ENCODE measurements around the gene WBP1.

The WBP1 gene

DNA sequence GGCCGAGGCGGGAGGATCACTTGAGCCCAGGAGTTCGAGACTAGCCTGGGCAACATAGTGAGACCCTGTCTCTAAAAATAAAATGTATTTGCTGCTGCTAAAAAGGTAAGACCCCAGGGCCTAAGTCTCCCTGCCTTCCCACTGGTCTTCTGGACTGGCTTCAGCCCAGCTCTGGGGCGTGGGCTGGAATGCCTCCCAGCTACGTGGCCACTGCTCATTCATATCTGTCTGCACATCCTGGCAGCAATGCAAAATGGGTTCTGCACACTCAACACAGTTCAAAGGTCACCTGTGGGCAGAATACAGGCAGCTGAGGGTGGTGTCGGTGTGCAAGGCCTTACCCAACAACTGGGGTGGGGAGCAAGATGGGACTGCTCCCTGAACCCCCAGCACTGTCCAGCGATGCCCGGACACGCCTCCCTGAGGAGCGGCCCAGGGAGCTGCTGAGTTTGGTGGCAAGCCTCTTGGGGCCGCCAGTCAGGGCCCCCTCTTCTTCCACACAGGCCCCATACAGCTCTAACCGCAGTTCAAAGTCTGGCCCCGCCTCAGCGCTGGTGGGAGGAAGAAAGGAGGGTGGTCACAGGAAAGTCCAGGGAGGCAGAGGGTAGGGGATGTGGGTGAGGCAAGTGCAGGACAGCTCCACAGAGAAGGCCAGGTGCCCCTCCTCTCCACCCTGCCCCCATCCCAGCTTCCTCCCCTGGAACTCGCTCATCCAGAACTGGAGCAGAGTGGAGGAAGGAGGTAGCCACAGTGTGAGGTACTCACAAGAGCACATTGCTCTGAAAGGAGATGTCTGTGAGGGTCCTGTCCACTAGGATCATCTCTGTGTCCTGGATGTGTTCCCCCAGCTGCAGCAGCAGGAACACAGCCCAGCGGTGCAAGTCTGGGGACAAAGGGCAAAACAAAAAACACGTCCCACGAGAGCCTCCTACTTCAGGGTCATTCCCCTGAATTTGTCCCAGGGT, 28.5 kb upstream of the WBP1 start:
- no peaks in the 10 kb centered on the region for H3K79me2 ChIP-seq (ENCODE audit: insufficient read depth, low read length)
- no peaks in the 10 kb centered on the region for H3K9me3 ChIP-seq (ENCODE audit: insufficient read depth, low read length, severe bottlenecking)
- H4K20me1 ChIP-seq (ENCODE audit: insufficient read depth, low read length), result no peaks in the 10 kb centered on the region
- H3K4me3 ChIP-seq (ENCODE audit: low read depth in 1 of 2, low read length in 2 of 2), result no peak overlapping the region
- H3K4me1 ChIP-seq (ENCODE audit: insufficient read depth, low read length), result no peaks in the 10 kb centered on the region
- no peak overlapping the region for H3K27ac ChIP-seq (ENCODE audit: low read length)
- no peak overlapping the region for H3K4me2 ChIP-seq (ENCODE audit: insufficient read depth, low read length)
- H3K27me3 ChIP-seq (ENCODE audit: insufficient read depth, low read length, poor library complexity), result no peaks in the 10 kb centered on the region
- H3K36me3 ChIP-seq (ENCODE audit: insufficient read depth, low read length), result peaks cover 47% of the 10 kb centered on the region
- ATAC-seq (ENCODE audit: insufficient read depth, low read depth) (no peak), DNase-seq (no peak)
- no peak overlapping the region for H3K9ac ChIP-seq (ENCODE audit: low read depth, low read length)
- no peak for TF ChIP-seq EZH2 (IDR thresholded peaks at IDR 0.05; ENCODE audit: borderline replicate concordance, low read depth, low read length, severe bottlenecking)
- TF ChIP-seq, protein P1, sequence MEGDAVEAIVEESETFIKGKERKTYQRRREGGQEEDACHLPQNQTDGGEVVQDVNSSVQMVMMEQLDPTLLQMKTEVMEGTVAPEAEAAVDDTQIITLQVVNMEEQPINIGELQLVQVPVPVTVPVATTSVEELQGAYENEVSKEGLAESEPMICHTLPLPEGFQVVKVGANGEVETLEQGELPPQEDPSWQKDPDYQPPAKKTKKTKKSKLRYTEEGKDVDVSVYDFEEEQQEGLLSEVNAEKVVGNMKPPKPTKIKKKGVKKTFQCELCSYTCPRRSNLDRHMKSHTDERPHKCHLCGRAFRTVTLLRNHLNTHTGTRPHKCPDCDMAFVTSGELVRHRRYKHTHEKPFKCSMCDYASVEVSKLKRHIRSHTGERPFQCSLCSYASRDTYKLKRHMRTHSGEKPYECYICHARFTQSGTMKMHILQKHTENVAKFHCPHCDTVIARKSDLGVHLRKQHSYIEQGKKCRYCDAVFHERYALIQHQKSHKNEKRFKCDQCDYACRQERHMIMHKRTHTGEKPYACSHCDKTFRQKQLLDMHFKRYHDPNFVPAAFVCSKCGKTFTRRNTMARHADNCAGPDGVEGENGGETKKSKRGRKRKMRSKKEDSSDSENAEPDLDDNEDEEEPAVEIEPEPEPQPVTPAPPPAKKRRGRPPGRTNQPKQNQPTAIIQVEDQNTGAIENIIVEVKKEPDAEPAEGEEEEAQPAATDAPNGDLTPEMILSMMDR (IDR thresholded peaks at IDR 0.05; ENCODE audit: borderline replicate concordance, extremely low read depth, low read length, poor library complexity, severe bottlenecking), result no peak
- H2AFZ ChIP-seq (ENCODE audit: low read depth, low read length), result no peak overlapping the region

DNA sequence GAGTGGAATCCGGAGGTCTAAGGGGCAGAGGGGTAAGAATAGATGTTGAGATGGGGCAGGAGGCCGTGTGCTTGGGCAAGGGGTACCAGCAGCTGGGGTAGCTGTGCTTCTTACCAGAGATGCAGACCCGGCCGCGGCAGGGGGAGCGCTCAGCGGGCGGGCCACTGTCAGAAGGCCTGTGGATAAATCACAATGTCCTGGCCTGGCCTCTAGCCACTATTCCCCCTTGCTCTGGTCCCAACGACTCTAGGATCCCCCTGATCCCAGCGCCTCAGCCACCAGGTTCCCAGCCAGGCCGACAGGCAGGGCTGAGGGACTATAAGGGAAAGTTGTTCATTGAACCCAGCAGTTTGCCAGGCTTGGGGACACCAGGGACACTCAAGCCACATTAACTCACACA, 27.7 kb upstream of the WBP1 start:
- Histone ChIP-seq H4K20me1 (ENCODE audit: insufficient read depth, low read length) (no peaks in the 10 kb centered on the region), H3K27ac (ENCODE audit: low read length) (no peak overlapping the region), H2AFZ (ENCODE audit: low read depth, low read length) (no peak overlapping the region), H3K4me3 (ENCODE audit: low read depth in 1 of 2, low read length in 2 of 2) (no peak overlapping the region), H3K27me3 (ENCODE audit: insufficient read depth, low read length, poor library complexity) (no peaks in the 10 kb centered on the region), H3K79me2 (ENCODE audit: insufficient read depth, low read length) (no peaks in the 10 kb centered on the region), H3K9ac (ENCODE audit: low read depth, low read length) (no peak overlapping the region), H3K36me3 (ENCODE audit: insufficient read depth, low read length) (peaks cover 39% of the 10 kb centered on the region), H3K9me3 (ENCODE audit: insufficient read depth, low read length, severe bottlenecking) (no peaks in the 10 kb centered on the region), H3K4me2 (ENCODE audit: insufficient read depth, low read length) (no peak overlapping the region), H3K4me1 (ENCODE audit: insufficient read depth, low read length) (no peaks in the 10 kb centered on the region)
- DNase-seq (no peak), ATAC-seq (ENCODE audit: insufficient read depth, low read depth) (no peak)
- TF ChIP-seq EZH2 (IDR thresholded peaks at IDR 0.05; ENCODE audit: borderline replicate concordance, low read depth, low read length, severe bottlenecking), result no peak
- TF ChIP-seq, protein P1 (IDR thresholded peaks at IDR 0.05; ENCODE audit: borderline replicate concordance, extremely low read depth, low read length, poor library complexity, severe bottlenecking), result no peak

DNA sequence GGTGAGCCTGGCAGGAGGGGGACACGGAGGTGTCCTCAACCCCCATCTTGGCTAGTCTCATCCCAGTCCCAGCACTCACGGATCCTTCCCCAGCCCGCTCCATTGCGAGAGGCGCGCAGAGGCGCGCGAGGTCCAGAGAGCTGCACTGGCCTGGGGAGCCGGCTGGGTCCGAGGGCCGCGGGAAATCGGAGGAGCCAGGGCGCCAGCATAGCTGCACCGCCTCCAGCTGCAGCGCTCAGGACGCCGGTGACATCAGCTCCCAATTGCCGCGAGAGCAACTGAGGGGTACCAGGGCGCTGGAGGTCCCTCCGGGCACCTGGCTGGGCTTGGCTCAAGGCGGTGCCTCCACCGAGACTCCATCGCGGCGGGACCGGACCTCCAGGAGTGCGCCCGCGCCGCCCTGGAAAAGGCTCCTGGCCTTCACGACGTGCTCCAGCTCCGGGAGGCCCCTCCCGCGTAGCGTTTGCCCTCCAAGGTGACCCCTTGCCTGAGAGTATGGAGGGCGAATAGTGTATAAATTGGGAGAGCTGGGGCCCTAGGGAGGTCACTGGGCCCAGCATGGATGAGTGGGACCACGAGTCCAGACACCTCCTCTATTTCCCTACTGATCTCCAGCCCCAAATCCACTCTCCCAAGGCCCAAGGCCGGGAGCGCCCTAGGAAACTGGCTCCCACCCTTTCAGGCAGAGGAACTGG, 22.0 kb upstream of the WBP1 start:
- Histone ChIP-seq H3K4me1 (ENCODE audit: insufficient read depth, low read length) (peaks cover 41% of the 10 kb centered on the region), H4K20me1 (ENCODE audit: insufficient read depth, low read length) (no peaks in the 10 kb centered on the region), H3K27me3 (ENCODE audit: insufficient read depth, low read length, poor library complexity) (no peaks in the 10 kb centered on the region), H3K4me3 (ENCODE audit: low read depth in 1 of 2, low read length in 2 of 2) (no peak overlapping the region), H3K9me3 (ENCODE audit: insufficient read depth, low read length, severe bottlenecking) (no peaks in the 10 kb centered on the region), H3K27ac (ENCODE audit: low read length) (no peak overlapping the region), H3K79me2 (ENCODE audit: insufficient read depth, low read length) (peaks cover 5% of the 10 kb centered on the region; the same call in 1 of the 2 replicates), H3K4me2 (ENCODE audit: insufficient read depth, low read length) (no peak overlapping the region), H2AFZ (ENCODE audit: low read depth, low read length) (no peak overlapping the region), H3K36me3 (ENCODE audit: insufficient read depth, low read length) (no peaks in the 10 kb centered on the region), H3K9ac (ENCODE audit: low read depth, low read length) (no peak overlapping the region)
- DNase-seq, result no peak
- TF ChIP-seq, protein P1 (IDR thresholded peaks at IDR 0.05; ENCODE audit: borderline replicate concordance, extremely low read depth, low read length, poor library complexity, severe bottlenecking), result no peak
- TF ChIP-seq EZH2 (IDR thresholded peaks at IDR 0.05; ENCODE audit: borderline replicate concordance, low read depth, low read length, severe bottlenecking), result no peak
- no peak for ATAC-seq (ENCODE audit: insufficient read depth, low read depth)
